ENCODE data around the gene ATP11A. TPM values are rescaled to one million over a fixed set of nuclear protein-coding genes. Genes with fewer than 3 reads are reported as not detected.

ATP11A gene
- total and polyA plus RNA-seq, 4 donors, result 18.0 to 24.7 (median 21.5) TPM

- no peaks in the 10 kb centered on the region for H3K27me3 ChIP-seq (ENCODE audit: control insufficient read depth, insufficient read depth, low read length)
- H3K4me3 ChIP-seq (ENCODE audit: low read depth, low read length), result no peak overlapping the region
- 93% methylated on average over 20 of the region's 23 CpGs for WGBS (ENCODE audit: insufficient coverage)
- peaks cover 57% of the 10 kb centered on the region for H3K36me3 ChIP-seq (ENCODE audit: control insufficient read depth, insufficient read depth, low read length)
- DNase-seq (ENCODE audit: low read depth in 4 of 6, low spot score in 6 of 6), result no peak
- peaks cover 1% of the 10 kb centered on the region for H3K9me3 ChIP-seq (ENCODE audit: control insufficient read depth, insufficient read depth, low read length)
- H3K27ac ChIP-seq (ENCODE audit: low read depth, low read length), result no peak overlapping the region
- H3K4me1 ChIP-seq (ENCODE audit: control insufficient read depth, insufficient read depth, low read length), result peaks cover 4% of the 10 kb centered on the region
These were observed 154.6 kb downstream of the ATP11A start for GRCh38 chr13:112844411-112844810.

GRCh38 chr13:112844879-112845278 lies 155.0 kb downstream of the ATP11A start:
- Histone ChIP-seq H3K36me3 (ENCODE audit: control insufficient read depth, insufficient read depth, low read length) (peaks cover 56% of the 10 kb centered on the region), H3K9me3 (ENCODE audit: control insufficient read depth, insufficient read depth, low read length) (peaks cover 1% of the 10 kb centered on the region)
- WGBS (ENCODE audit: insufficient coverage), result 96% methylated on average over 10 of the region's 10 CpGs

GRCh38 chr13:112845511-112846144 lies 155.8 kb downstream of the ATP11A start:
- H3K36me3 ChIP-seq (ENCODE audit: control insufficient read depth, insufficient read depth, low read length), result peaks cover 48% of the 10 kb centered on the region
- no peak overlapping the region for H3K27ac ChIP-seq (ENCODE audit: low read depth, low read length)
- DNase-seq (ENCODE audit: low read depth in 4 of 6, low spot score in 6 of 6), result peak in 1 of 6 donors; percentile 13
- WGBS (ENCODE audit: insufficient coverage), result 80% methylated on average over 16 of the region's 23 CpGs
- H3K9me3 ChIP-seq (ENCODE audit: control insufficient read depth, insufficient read depth, low read length), result peaks cover 1% of the 10 kb centered on the region
- no peak overlapping the region for H3K4me3 ChIP-seq (ENCODE audit: low read depth, low read length)
- H3K27me3 ChIP-seq (ENCODE audit: control insufficient read depth, insufficient read depth, low read length), result no peaks in the 10 kb centered on the region
- H3K4me1 ChIP-seq (ENCODE audit: control insufficient read depth, insufficient read depth, low read length), result peaks cover 4% of the 10 kb centered on the region

More at GRCh38 chr13:112844879-112845278, 155.0 kb downstream of the ATP11A start:
- H3K4me1 ChIP-seq (ENCODE audit: control insufficient read depth, insufficient read depth, low read length), result peaks cover 4% of the 10 kb centered on the region
- DNase-seq (ENCODE audit: low read depth in 4 of 6, low spot score in 6 of 6), result no peak
- H3K4me3 ChIP-seq (ENCODE audit: low read depth, low read length), result no peak overlapping the region
- no peak overlapping the region for H3K27ac ChIP-seq (ENCODE audit: low read depth, low read length)
- H3K27me3 ChIP-seq (ENCODE audit: control insufficient read depth, insufficient read depth, low read length), result no peaks in the 10 kb centered on the region

- Histone ChIP-seq H3K4me3 (ENCODE audit: low read depth, low read length) (no peak overlapping the region), H3K4me1 (ENCODE audit: control insufficient read depth, insufficient read depth, low read length) (peaks cover 4% of the 10 kb centered on the region), H3K36me3 (ENCODE audit: control insufficient read depth, insufficient read depth, low read length) (peaks cover 45% of the 10 kb centered on the region), H3K27ac (ENCODE audit: low read depth, low read length) (no peak overlapping the region), H3K27me3 (ENCODE audit: control insufficient read depth, insufficient read depth, low read length) (no peaks in the 10 kb centered on the region), H3K9me3 (ENCODE audit: control insufficient read depth, insufficient read depth, low read length) (peaks cover 1% of the 10 kb centered on the region)
- WGBS (ENCODE audit: insufficient coverage), result 91% methylated on average over 23 of the region's 23 CpGs
- no peak for DNase-seq (ENCODE audit: low read depth in 4 of 6, low spot score in 6 of 6)
These were observed 156.7 kb downstream of the ATP11A start for GRCh38 chr13:112846411-112847115.

GRCh38 chr13:112849500-112849899 lies 159.7 kb downstream of the ATP11A start:
- peak in 3 of 6 donors; percentile 22 to 76 (median 53) for DNase-seq (ENCODE audit: low read depth in 4 of 6, low spot score in 6 of 6)
- Histone ChIP-seq H3K36me3 (ENCODE audit: control insufficient read depth, insufficient read depth, low read length) (peaks cover 35% of the 10 kb centered on the region), H3K4me1 (ENCODE audit: control insufficient read depth, insufficient read depth, low read length) (no peaks in the 10 kb centered on the region), H3K9me3 (ENCODE audit: control insufficient read depth, insufficient read depth, low read length) (peaks cover 1% of the 10 kb centered on the region), H3K27ac (ENCODE audit: low read depth, low read length) (no peak overlapping the region), H3K27me3 (ENCODE audit: control insufficient read depth, insufficient read depth, low read length) (no peaks in the 10 kb centered on the region), H3K4me3 (ENCODE audit: low read depth, low read length) (no peak overlapping the region)
- 19% methylated on average over 2 of the region's 6 CpGs for WGBS (ENCODE audit: insufficient coverage)

GRCh38 chr13:112850273-112850672 lies 160.4 kb downstream of the ATP11A start:
- H3K27me3 ChIP-seq (ENCODE audit: control insufficient read depth, insufficient read depth, low read length), result no peaks in the 10 kb centered on the region
- 100% methylated on average over 1 of the region's 6 CpGs for WGBS (ENCODE audit: insufficient coverage)
- H3K4me1 ChIP-seq (ENCODE audit: control insufficient read depth, insufficient read depth, low read length), result no peaks in the 10 kb centered on the region
- no peak overlapping the region for H3K27ac ChIP-seq (ENCODE audit: low read depth, low read length)
- H3K36me3 ChIP-seq (ENCODE audit: control insufficient read depth, insufficient read depth, low read length), result peaks cover 35% of the 10 kb centered on the region
- H3K4me3 ChIP-seq (ENCODE audit: low read depth, low read length), result no peak overlapping the region
- peaks cover 1% of the 10 kb centered on the region for H3K9me3 ChIP-seq (ENCODE audit: control insufficient read depth, insufficient read depth, low read length)
- DNase-seq (ENCODE audit: low read depth in 4 of 6, low spot score in 6 of 6), result no peak

GRCh38 chr13:112851107-112852038 lies 161.5 kb downstream of the ATP11A start:
- peaks cover 1% of the 10 kb centered on the region for H3K9me3 ChIP-seq (ENCODE audit: control insufficient read depth, insufficient read depth, low read length)
- no peaks in the 10 kb centered on the region for H3K4me1 ChIP-seq (ENCODE audit: control insufficient read depth, insufficient read depth, low read length)
- peaks cover 38% of the 10 kb centered on the region for H3K36me3 ChIP-seq (ENCODE audit: control insufficient read depth, insufficient read depth, low read length)
- H3K4me3 ChIP-seq (ENCODE audit: low read depth, low read length), result no peak overlapping the region
- WGBS (ENCODE audit: insufficient coverage), result 92% methylated on average over 13 of the region's 13 CpGs
- H3K27ac ChIP-seq (ENCODE audit: low read depth, low read length), result no peak overlapping the region
- H3K27me3 ChIP-seq (ENCODE audit: control insufficient read depth, insufficient read depth, low read length), result no peaks in the 10 kb centered on the region
- no peak for DNase-seq (ENCODE audit: low read depth in 4 of 6, low spot score in 6 of 6)

GRCh38 chr13:112852392-112852791 lies 162.6 kb downstream of the ATP11A start:
- DNase-seq (ENCODE audit: low read depth in 4 of 6, low spot score in 6 of 6), result no peak

GRCh38 chr13:112852808-112853207 lies 163.0 kb downstream of the ATP11A start:
- no peak for DNase-seq (ENCODE audit: low read depth in 4 of 6, low spot score in 6 of 6)
- Histone ChIP-seq H3K27me3 (ENCODE audit: control insufficient read depth, insufficient read depth, low read length) (no peaks in the 10 kb centered on the region), H3K36me3 (ENCODE audit: control insufficient read depth, insufficient read depth, low read length) (peaks cover 32% of the 10 kb centered on the region), H3K9me3 (ENCODE audit: control insufficient read depth, insufficient read depth, low read length) (no peaks in the 10 kb centered on the region), H3K4me1 (ENCODE audit: control insufficient read depth, insufficient read depth, low read length) (no peaks in the 10 kb centered on the region), H3K4me3 (ENCODE audit: low read depth, low read length) (no peak overlapping the region), H3K27ac (ENCODE audit: low read depth, low read length) (no peak overlapping the region)
- 99% methylated on average over 7 of the region's 10 CpGs for WGBS (ENCODE audit: insufficient coverage)

More at GRCh38 chr13:112852392-112852791, 162.6 kb downstream of the ATP11A start:
- Histone ChIP-seq H3K4me3 (ENCODE audit: low read depth, low read length) (no peak overlapping the region), H3K4me1 (ENCODE audit: control insufficient read depth, insufficient read depth, low read length) (no peaks in the 10 kb centered on the region), H3K36me3 (ENCODE audit: control insufficient read depth, insufficient read depth, low read length) (peaks cover 31% of the 10 kb centered on the region), H3K27ac (ENCODE audit: low read depth, low read length) (no peak overlapping the region), H3K9me3 (ENCODE audit: control insufficient read depth, insufficient read depth, low read length) (peaks cover 1% of the 10 kb centered on the region), H3K27me3 (ENCODE audit: control insufficient read depth, insufficient read depth, low read length) (no peaks in the 10 kb centered on the region)
- WGBS (ENCODE audit: insufficient coverage), result 93% methylated on average over 13 of the region's 15 CpGs
